ENCODE results near the gene NTRK3.

GRCh38 chr15:87910301-87910700, 346.2 kb downstream of the NTRK3 start:
- TF ChIP-seq EZH2 (IDR thresholded peaks at IDR 0.05) (no peak), POLR2AphosphoS5 (IDR thresholded peaks at IDR 0.05; ENCODE audit: borderline replicate concordance, low read depth, low read length) (no peak)

All from SK-N-MC (cell line).